Measurements from ENCODE around the gene TMOD2.
A peak's percentile ranks its signal among the peaks of the same experiment; 100 is the strongest.

The TMOD2 gene

DNA sequence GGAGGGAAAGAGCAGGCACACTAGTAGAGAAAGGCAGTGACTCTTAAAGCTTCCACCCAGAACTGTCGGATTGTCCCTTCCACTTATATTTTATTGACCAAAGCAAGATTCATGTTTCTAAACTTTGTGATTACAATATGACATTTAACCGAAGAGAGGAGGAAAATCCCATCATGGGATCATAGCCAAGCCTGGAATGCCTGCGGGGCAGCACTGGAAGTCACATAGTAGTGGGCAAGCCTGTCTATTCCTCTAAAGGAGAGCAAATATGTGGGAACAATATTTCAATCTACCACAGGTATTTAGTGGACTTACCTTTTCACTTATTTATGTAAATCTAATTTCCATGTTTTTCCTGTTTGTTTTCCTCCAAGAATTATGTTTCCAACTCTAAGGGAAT is 74.3 kb downstream of the TMOD2 start:
- no peak for DNase-seq (ENCODE audit: low read depth)

DNA sequence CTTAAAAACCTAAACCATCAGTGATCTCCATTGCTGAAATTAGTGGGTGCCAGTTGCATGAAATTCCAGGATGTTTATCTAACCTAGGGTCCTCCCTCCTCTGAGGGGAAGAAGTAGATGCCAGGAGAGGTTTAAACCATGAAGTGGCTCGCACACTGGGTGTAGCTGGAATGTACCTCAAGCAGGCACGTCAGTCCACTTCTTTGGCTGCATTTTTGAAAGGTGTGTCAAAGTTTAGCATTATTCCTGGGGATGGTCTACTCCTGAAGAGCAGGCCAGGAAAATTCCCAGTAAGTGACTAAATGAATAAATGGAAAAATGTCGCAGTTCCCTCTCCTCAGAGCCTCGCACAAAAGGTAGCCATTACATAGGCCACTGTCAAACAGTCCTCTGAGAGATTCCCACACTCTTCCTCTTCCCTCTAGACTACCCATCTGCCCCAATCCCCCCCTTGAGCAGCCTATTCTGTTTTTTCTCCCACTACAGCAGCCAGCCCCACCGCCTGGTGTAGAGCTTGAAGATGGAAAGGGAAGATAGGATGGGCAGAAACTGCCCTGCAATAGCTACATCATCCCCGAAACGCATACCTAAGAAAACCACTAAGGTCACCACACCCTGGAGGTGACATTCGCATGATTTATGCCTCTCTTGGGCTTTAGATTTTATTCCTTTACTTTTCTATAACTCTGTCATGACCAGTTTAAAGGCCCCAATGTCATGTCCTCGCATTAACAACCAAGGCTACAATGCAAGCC is 77.4 kb downstream of the TMOD2 start:
- DNase-seq (ENCODE audit: low read depth): peak; percentile 14

DNA sequence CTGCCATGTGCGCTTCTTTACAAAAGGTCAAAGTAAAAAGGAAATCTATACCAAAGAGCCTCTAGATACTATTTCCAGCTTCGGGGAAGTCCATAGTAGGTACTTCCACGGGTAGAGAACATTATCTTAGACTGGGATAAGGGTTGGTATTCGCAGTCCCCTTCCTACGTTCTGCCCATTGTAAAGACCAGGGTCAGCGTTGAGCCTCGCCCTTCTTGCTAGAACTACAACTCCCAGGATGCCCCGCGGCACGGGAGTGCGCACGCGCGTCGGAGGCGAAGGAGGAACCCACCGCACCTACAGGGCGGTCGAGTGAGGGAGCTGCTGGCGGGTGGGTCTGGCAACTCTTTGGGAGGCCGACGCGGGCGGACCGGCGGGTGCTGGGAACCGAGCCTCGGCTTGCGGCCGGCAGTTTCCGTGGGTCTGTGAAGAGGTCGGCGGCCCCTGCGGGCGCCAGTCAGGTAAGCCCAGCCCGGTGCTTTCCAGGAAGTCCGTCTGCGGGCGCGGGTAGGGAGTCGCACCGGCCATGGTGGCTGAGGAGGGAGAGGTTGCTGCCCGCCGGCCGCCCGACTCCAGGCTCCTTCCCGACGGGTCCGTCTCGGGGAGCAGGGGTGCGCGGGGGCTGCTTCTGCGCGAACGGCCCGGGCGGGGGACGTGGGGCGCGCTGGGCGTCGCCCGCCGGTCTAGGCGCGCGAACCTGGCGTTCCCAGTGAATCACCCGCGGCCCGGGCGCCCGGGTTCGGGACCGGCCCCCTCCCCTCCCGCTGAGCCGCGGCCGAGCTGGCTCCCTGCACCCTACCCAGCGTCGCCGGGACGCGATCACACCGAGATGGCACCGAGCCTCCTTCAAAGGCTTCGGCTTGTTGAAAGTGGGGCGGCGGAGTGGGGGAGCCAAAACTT is 78.2 kb downstream of the TMOD2 start, which contains the start of gene TMOD3:
TSS of gene TMOD3 (plus strand) at position 278 of the 900 bp plus-strand sequence. CDS start 33,232 bp downstream, outside the sequence.
- DNase-seq (ENCODE audit: low read depth): peak; percentile 86

DNA sequence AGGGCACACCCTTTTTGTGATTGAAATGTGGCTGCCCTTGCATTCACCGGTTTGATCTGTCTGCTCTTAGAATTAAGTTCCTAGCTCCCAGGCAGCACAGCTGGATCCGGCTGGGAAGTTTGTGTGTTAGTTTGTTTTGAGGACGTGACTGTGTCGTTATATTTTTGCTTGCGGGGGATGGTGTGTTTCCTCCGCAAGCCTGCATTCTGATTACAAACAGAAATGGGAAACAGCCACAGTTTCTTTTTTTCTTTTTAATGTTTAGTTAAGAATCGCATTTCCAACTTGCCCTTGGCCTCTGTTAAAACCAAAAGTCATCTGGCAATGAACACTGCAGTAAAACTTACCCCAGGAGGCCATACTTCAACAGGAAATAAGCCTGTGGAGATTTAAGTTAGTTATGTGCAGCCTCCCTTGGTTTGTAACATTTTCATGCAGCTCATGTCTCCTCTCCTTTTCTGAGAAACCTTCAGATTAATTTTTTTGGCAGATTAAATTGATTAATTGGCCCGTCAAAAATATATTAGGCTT is 78.9 kb downstream of the TMOD2 start:
- peak; percentile 34 for DNase-seq (ENCODE audit: low read depth)

DNA sequence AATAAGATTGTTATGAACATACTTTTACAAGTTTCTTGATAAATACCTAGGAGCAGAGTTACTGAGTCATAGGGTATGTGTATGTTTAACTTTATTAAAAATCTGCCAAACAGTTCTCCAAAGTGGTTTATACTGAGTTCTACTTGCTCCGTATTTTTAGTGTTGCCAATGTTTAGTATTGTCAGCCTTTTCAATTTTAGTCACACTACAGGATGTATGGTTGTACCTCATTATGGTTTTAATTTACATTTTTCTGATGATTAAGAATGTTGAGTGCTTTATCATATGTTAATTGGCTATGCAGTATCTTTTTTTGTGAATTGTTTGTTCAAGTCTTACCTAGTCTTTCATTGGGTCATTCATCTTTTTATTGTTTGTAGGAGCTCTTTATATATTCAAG is 82.4 kb downstream of the TMOD2 start:
- peak; percentile 26 for DNase-seq (ENCODE audit: low read depth)

DNA sequence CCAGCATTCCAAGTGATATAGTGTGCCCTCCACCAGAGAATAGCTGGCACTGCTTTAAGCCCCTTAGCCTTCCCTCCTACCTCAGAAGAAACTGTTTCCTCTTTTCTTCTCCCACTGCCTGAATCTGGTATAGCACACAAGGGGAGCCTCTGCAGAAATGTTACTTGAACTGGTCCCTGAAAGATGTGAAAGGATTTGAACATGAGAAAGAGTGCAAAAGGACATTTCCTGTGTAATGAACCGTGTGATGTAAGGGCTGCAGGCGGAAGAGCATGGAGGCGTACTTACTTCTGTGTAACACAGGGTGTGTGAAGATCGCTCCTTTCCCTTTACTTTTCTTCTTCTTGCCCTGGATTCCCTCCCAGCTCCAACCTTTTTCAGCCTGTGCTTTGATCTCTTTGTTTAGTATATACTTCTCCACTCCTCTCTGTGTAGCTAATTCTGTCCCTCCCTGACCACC is 86.4 kb downstream of the TMOD2 start:
- DNase-seq (ENCODE audit: low read depth): peak; percentile 69

DNA sequence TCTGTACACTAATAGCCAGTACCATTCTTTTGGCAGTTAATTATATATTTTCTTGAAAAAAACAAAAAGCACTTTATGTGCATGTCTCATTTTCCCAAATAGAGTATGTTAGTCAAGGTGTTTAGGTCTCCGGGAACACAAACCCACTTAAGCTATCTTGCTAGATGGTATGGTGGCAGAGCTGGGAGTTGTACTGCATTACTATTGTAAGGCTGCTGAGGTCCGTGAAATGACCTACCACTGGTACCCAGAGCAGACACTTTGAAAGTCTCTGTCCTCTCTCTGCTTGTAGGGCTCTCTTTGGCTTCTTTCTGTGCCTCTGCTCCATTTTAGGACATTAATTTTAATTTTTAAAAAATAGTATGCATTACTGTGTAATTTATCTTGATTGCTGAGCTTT is 86.9 kb downstream of the TMOD2 start:
- no peak for DNase-seq (ENCODE audit: low read depth)

DNA sequence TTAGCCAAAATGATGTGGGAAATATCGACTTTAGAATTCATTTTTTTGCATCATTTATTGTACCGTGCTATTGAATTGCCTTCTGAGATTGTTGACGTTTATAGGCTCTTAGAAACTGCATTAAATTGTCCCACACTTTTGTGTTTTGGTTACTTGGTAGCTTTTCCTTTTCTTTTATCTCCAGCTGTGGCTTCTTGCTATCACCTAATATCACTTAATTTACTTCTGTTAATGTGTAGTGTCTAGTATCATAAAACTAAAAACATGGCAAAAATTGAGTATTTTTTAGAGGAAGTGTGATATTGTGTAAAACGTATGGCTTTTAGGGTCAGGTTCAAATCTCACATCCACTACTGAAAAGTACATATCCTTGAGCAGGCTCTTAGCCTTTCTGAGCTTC is 89.3 kb downstream of the TMOD2 start:
- DNase-seq (ENCODE audit: low read depth): no peak

DNA sequence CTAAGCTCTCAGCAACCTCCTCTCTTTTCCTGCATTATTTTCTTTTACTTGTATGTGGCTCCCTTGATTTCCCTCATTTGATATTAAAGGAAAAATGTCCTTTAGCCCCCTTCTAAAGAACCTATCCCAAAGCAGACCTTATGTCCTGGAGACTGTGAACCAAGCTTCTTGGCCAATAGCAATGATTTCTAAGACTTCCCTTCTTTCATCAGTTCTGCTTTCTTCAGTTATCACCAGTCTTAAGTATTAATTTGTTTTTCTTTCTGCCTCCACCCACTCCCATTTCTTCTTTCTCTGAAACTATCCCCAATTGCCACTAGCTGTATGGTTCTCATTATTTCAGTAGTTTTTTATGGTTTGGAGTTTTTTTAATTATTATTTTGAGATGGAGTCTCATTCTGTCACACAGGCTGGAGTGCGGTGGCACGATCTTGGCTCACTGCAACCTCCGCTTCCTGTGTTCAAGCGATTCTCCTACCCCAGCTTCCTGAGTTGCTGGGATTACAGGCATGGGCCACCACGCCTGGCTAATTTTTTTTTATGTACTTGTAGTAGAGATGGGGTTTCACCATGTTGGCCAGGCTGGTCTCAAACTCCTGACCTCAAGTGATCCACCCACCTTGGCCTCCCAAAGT is 90.1 kb downstream of the TMOD2 start:
- DNase-seq (ENCODE audit: low read depth): no peak

DNA sequence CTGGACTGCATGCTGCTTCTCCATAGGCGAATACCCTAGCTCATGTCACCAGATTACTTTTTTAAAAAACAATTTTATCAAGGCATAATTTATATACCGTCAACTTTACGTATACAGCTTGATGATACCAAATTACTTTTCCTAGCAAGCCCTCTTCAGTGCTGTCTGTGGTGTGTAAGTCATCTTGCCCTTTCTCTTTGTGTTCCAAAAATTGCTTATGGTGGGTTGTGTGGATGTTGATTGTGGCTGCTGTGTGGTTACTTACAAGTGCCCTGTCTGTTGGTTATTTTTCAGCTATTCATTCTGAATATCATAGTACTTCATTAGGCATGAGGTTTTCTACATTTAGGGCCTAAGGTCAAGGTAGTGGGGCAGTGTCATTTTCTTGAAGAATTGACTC is 90.9 kb downstream of the TMOD2 start:
- DNase-seq (ENCODE audit: low read depth): no peak

DNA sequence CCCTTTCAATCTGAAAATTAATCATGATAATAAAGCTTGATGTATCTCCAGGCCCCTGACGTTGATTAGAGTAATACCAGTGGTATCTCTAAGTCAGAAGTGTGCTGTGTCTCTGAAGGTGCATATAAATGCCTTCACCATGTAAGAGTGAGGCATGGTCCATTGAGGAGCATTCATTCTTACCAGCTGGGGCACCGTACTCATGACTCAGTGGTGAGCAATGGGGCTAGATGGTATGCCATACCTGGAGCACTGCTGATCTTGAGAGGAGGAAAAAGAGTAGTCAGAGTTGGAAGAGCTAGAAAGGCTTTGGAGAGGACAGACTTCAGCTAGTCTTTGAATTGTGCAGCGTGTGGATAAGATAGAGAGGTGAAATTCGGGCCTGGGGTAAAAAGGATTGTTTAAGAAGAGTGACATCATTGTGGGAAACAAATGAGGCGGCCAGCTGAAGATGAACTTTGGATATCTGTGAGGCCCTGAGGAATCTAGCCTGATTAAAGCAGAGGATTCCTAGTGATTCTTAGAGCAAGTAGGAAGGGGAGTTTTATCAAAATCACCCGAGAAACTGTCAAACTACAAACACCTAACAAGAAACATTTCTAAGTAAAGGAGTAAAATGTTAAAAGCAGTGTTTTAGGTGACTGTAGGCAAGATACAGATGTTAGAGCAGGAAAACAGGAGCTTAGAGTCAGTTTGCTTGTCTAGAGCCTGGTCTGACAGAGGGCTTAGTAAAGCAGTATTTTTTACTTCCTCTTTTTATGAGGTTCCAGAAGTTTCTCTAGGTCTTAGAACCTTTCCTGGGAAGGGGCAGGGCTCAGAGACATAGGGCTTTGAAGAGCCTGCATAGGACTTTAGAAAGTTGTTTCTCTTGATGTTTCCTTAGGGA is 91.7 kb downstream of the TMOD2 start:
- DNase-seq (ENCODE audit: low read depth): peak; percentile 78

DNA sequence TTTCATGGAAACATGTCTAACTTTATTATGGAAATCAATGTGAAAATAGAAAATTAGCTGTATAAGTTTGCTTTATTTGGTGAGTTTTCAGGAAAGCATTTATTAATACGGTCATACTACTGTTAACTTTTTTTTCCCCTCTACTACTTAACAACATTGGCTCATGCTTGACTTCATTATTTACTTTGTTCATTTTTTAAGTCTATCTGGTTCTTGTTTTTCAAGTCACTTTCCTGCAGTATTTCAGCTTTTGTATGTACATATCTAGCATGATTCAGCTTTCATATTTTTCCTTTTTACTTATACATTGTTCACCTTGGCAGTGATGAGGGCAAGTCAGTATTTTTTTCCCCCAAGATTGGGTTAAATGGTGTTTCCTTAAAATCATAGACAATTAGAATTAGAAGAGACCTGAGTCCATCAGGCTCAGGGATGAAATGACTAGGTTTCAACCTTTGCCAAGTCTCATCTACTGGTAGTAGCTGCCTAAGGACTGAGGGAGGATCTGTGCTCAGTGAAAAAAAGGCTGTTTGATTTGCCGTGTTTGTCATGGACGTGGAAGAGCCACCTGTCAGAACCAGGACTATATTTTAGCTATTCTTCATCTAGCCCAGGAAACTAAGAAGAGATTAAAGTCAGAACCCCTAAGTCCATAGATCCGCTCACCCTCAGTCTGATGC is 93.5 kb downstream of the TMOD2 start:
- DNase-seq (ENCODE audit: low read depth): peak; percentile 28

DNA sequence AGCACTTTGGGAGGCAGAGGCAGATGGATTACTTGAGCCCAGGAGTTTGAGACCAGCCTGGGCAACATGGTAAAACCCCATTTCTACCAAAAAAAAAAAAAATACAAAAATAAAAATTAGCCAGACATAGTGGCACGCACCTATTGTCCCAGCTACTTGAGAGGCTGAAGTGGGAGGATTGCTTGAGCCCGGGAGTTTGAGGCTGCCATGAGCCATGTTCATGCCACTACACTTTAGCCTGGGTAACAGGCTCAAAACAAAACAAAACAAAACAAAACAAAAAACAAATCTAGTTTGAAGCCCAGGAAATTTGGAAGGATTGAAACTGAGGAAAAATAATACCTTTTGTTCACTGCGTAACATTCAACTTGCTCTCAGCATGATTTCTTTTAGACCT is 94.7 kb downstream of the TMOD2 start:
- no peak for DNase-seq (ENCODE audit: low read depth)

DNA sequence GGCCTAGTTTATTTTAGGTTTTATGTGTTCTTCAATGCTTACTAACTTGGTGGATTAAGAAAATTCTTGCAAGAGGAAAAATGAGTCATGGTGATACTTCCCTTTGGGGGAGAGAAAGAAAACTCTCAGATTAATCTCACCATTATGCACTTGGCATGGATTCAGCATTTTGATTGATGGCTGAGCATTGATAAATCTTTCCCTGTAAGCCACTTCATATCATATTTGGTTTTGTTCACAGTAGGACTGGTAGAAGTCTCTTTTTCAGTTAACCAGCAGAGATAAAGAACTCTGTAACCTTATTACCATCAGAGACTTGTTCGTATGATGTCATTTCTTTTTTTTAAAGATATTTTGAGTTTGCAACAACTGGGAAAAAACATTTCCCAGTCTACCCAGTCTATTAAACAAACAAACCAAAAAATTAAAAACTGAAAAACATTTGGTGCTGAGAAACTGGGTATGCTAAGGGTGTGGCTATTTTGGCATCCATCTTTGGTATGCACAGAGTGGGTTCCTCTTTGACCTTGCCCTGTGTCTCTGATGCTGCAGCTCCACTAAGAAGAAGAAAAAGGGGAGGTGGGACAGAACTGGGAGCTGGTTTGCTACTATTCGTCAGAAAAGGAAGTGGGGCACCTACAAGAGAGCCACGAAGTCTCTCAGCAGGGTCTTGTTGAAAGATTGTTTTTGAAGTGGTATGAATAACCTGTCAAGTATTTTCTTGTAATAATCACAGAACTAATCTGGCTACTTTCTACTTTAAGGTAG is 95.2 kb downstream of the TMOD2 start:
- DNase-seq (ENCODE audit: low read depth): peak; percentile 88

DNA sequence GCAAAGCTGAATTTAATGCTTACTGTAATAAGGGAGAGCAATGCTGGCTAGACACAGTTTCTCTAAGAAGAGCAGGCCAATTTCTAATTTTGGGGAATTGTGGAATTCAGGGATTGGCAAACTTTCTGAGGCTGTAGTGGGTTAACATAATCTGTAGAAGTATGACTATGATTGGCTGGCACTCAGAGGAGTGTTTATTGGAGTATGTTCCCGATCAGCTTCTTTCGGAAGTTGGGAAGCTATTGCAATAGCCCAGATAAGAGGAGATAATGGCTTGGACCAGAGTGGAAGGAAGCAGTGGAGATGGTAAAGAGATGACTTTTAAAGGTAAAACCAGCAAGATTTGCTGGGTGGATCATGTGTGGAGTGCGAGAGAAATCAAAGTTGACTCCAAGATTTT is 97.4 kb downstream of the TMOD2 start:
- DNase-seq (ENCODE audit: low read depth): no peak

DNA sequence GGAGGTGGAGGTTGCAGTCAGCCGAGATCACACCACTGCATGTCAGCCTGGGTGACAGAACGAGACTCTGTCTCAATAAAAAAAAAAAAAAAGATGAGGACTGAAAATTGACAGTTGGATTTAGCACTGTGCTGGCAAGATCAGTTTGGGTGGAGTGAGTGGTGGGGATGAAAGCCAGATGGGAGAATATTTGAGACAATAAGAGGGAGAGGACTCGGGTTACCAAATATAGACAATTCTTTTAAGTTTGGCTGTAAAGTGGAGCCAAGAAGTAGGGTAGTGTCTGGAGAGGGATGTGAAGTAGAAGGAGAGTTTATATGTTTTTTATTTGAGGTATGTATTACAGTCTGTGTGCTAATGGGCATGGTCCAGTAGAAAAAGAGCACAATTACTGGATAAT is 98.5 kb downstream of the TMOD2 start:
- no peak for DNase-seq (ENCODE audit: low read depth)

DNA sequence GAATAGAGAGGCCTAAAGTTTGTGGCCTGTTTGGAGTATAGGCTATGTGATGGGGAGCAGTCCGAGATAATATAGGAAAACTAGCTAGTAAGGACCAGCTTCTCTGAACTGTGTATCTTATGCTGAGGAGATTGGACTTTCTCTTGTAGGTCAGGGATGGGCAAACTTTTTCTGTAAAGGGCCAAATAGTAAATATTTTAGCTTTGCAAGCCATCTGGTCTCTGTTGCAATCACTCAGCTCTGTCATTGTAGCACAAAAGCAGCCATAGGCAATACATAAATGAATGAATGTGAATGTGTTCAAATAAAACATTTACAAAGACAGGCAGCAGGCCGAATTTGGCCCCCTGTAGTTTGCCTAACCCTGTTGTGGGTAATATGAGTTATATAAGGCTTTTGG is 102.6 kb downstream of the TMOD2 start:
- DNase-seq (ENCODE audit: low read depth): peak; percentile 56

DNA sequence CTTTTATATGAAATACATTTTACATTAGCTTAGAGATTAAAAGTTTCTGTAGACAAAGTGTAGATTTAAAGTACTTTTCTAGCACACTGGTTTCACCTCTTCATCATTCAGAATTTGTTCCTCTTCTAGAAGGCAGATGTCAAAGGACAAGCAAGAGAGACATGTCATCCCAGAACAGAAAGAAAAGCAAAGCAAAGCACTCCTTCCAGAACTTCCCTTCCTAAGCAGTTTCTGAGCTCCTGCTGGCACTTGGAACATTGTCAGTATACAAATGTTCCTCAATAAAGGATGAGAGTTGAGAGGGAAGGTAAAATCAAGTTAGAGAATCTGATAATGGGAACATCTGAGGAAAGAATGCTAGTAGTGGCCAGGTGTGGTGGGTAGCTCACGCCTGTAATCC is 104.2 kb downstream of the TMOD2 start:
- no peak for DNase-seq (ENCODE audit: low read depth)

DNA sequence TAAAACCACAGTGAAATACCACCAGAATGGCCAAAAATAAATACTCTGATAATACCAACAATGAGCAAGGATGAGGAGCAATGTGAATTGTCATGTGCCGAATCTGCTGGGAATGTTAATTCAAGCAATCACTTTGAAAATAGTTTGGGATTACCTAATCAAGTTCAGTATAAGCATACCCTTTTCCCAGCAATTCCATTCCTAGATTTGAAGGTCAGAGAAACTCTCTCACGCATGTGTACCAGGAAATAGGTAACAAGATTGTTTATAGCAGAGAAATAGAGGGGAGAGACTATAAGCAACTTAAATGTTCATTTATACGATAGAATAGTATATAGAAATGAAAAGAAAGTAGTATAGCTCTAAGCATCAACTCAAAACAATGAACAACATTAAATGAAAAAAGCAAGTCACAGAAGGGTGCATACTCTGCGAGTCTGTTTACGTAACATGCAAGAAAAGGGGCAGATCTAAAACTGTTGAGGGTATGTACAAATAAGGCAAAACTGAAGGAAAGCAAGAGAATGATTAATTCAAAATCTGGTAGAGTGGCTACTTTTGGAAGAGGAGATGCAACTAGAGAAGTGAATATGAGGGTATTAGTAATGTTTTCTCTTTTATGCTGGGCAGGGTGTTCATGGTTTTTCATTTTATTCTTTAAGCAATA is 105.5 kb downstream of the TMOD2 start:
- DNase-seq (ENCODE audit: low read depth): peak; percentile 6

All from iris pigment epithelial cell (primary cell).